AG04450 (cell line): ENCODE results near the gene MON1B. TPM values are rescaled to one million over a fixed set of nuclear protein-coding genes. Genes with fewer than 3 reads are reported as not detected.
"Not testable (repeated sequence)": the region's sequence is repeated elsewhere in the genome, so short reads cannot be mapped to it uniquely, and the experiment has no call there.

Experiments
- CTCF ChIA-PET: fragments of 300-600, 350-600 bp; formaldehyde crosslinking; extraction: SDS; loops from one replicate; lab custom pipeline; 2022; ENCODE audit warnings: antibody characterized with exemption, inconsistent platforms; lab: Charles Lee
- POLR2A ChIA-PET: fragments of 350-600 bp; formaldehyde crosslinking; extraction: SDS; loops from one replicate; lab custom pipeline; 2021; ENCODE audit warnings: antibody characterized with exemption, inconsistent platforms; lab: Yijun Ruan, JAX
- DNase-seq: peaks from one replicate; pipeline ENCODE4 v3.0.0-alpha.2; 2011; ENCODE audit warnings: low read depth, low spot score
- H3K27ac ChIP-seq: one replicate; pipeline ENCODE4 v1.5.1; 2012; ENCODE audit warnings: low read depth, low read length, control low read depth
- H3K27me3 ChIP-seq: one replicate; pipeline ENCODE4 v1.6.0; 2012; ENCODE audit warnings: low read length; ENCODE audit not compliant: control insufficient read depth, insufficient read depth
- H3K4me3 ChIP-seq: 2 replicates; pipeline ENCODE4 v1.5.1; 2011; ENCODE audit warnings: mild to moderate bottlenecking, low read depth, low read length, control low read depth
- H3K9me3 ChIP-seq: 2 replicates; pipeline ENCODE4 v1.5.1; 2012; ENCODE audit warnings: low read length; ENCODE audit not compliant: control insufficient read depth, insufficient read depth
- polyA plus RNA-seq: library from polyadenylated mRNA; depleted of rRNA; stranded (reverse); fragments of >200 nt; gene quantifications from 2 replicates; pipeline ENCODE4 v1.2.3, GENCODE V29; 2011
- TF ChIP-seq, protein P1 (sequence below): IDR thresholded peaks from 2 replicates; pipeline ENCODE4 v1.5.1; 2011; ENCODE audit warnings: low read depth, low read length, control low read depth, inconsistent platforms

The MON1B gene
- polyA plus RNA-seq, 1 experiment: 10.9 TPM

DNA sequence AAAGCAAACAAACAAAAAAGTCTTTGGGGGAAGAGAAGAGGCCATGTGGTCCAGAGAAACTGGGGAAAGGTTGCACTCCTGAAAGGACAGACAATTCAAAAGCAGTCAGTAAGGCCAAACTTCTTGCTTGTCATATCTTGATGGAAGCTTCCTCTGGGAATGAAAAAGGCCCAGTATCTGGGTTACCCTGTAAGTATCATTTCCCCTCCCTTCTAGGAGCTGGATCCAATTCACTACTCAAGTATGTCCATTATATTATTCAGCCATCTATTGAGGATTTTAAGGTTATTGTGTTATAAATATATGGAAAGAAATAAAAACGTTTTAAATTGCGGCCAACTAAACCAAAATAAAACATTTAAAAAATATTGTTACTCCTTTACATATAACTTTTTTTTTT is 26.0 kb upstream of the MON1B start:
- H3K9me3 ChIP-seq: no peaks in the 10 kb centered on the region
- CTCF ChIA-PET: interaction anchor here (0.7 kb wide), 1 partner anchor 1304 kb away, joined by 3 read pairs; no protein-coding TSS in a partner anchor
- POLR2A ChIA-PET: no interaction called here
- H3K27ac ChIP-seq: no peak overlapping the region
- no peaks in the 10 kb centered on the region for H3K27me3 ChIP-seq
- no peak for DNase-seq
- TF ChIP-seq, protein P1, sequence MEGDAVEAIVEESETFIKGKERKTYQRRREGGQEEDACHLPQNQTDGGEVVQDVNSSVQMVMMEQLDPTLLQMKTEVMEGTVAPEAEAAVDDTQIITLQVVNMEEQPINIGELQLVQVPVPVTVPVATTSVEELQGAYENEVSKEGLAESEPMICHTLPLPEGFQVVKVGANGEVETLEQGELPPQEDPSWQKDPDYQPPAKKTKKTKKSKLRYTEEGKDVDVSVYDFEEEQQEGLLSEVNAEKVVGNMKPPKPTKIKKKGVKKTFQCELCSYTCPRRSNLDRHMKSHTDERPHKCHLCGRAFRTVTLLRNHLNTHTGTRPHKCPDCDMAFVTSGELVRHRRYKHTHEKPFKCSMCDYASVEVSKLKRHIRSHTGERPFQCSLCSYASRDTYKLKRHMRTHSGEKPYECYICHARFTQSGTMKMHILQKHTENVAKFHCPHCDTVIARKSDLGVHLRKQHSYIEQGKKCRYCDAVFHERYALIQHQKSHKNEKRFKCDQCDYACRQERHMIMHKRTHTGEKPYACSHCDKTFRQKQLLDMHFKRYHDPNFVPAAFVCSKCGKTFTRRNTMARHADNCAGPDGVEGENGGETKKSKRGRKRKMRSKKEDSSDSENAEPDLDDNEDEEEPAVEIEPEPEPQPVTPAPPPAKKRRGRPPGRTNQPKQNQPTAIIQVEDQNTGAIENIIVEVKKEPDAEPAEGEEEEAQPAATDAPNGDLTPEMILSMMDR: no peak
- H3K4me3 ChIP-seq: no peak overlapping the region

DNA sequence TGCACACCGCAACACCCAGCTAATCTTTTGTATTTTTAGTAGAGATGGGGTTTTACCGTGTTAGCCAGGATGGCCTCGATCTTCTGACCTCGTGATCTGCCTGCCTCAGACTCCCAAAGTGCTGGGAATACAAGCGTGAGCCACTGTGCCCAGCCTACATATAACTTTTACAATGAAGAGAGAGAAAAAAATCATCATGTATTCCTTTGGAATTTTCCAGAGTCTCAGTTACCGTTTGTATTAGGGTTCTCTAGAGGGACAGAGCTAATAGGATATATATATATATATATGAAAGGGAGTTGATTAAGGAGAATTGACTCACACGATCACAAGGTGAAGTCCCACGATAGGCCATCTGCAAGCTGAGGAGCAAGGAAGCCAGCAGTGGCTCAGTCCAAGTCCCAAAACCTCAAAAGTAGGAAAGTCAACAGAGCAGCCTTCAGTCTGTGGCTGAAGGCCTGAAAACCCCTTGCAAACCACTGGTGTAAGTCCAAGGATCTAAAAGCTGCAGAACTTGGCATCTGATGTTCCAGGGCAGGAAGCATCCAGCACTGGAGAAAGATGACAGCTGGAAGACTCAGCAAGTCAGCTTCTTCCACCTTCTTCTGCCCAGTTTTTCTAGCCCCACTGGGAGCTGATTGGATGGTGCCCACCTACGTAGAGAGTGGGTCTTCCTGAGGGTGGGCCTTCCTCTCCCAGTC is 25.3 kb upstream of the MON1B start:
- CTCF ChIA-PET, H3K9me3 ChIP-seq, POLR2A ChIA-PET, H3K4me3 ChIP-seq, H3K27me3 ChIP-seq, H3K27ac ChIP-seq, DNase-seq: not testable (repeated sequence)

DNA sequence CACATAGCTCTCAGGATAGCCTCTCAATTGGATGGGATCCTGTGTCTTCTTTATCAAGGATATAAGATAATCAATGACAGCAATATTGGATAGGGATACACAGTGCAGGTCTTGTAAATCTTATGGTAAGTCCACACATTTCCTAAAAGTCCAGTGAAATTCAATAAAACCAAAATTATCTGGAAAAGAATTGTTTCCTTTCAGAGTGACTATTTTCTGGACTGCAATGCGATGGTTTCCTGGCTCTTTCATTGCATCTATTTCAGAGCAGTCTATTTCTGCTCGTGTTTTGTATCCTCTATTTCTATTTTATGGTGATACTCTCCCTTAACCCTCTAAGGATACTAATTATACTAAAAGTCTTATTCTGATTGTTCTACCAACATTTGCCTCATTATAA is 24.3 kb upstream of the MON1B start:
- no peak for DNase-seq
- Histone ChIP-seq H3K4me3 (no peak overlapping the region), H3K9me3 (no peaks in the 10 kb centered on the region), H3K27ac (no peak overlapping the region), H3K27me3 (no peaks in the 10 kb centered on the region)
- POLR2A ChIA-PET: no interaction called here
- CTCF ChIA-PET: no interaction called here
- TF ChIP-seq, protein P1: no peak

DNA sequence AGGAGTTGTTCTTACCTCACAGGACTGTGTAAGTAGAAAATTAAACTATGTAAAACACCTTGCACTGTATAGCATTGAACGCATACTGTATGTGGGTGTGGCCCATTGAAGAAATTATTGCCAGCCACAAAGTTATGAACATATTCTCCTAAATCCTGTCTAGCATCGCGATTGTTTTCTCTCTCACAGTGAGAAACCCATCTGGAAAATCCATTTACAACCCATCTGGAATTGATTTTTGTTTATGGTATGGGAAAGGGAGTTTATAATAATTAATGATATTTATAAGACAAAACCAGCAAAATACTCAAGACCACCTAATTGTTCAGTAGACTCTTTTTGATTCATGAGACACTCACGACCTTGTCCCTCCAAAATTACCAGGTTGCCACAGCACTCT is 22.1 kb upstream of the MON1B start:
- ChIA-PET POLR2A (no interaction called here), CTCF (interaction anchor here (0.9 to 3.5 kb wide), 4 partner anchors 13 to 1388 kb away, joined by 3 to 49 read pairs (median 8); no protein-coding TSS in a partner anchor)
- DNase-seq: no peak

DNA sequence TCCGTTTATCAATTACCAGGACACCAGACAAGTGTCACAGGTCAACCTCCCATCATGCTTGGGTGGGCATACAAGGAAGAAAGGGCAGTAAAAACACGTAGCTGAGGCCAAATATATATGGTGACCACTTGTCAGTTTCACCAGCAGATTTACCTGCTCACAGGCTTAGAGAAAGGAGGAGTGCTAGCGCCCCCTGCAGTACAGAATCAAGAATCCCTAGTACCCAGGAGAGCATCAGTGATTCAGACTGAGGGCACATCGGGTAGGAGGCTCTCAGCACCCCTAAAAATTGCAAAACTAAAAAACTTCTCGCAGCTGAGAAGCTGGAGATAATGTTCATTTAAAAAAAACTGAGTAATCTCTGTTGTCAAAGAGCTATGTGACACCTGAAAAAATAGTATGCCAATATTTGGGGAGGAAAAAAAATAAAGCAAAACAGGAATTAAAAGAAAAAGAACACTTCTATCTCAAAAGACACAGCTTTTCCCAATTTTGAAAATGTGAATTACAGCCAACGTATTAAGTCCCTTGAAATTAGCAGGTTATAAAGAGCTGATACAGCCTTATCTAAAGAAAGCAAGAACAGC is 21.2 kb upstream of the MON1B start:
- H3K9me3 ChIP-seq: no peaks in the 10 kb centered on the region
- H3K27ac ChIP-seq: no peak overlapping the region
- H3K27me3 ChIP-seq: no peaks in the 10 kb centered on the region
- no peak for DNase-seq
- no peak overlapping the region for H3K4me3 ChIP-seq
- POLR2A ChIA-PET: no interaction called here
- CTCF ChIA-PET: interaction anchor here (0.7 to 3.5 kb wide), 16 partner anchors 12 to 1514 kb away, joined by 3 to 49 read pairs (median 5); no protein-coding TSS in a partner anchor
- TF ChIP-seq, protein P1: peak; percentile 64

More for the DNA sequence above, 22.1 kb upstream of the MON1B start:
- TF ChIP-seq, protein P1: no peak
- Histone ChIP-seq H3K27ac (no peak overlapping the region), H3K4me3 (no peak overlapping the region), H3K9me3 (no peaks in the 10 kb centered on the region), H3K27me3 (no peaks in the 10 kb centered on the region)
